ENCODE results near the gene ZNF839.

The ZNF839 gene

GRCh38 chr14:102319351-102320032 is at the start of gene ZNF839:
TSS of gene ZNF839 (plus strand) at chr14:102319746. CDS start at chr14:102319766, 20 bp downstream.
- DNase-seq: peak; percentile 95

GRCh38 chr14:102272392-102272791 is 47.2 kb upstream of the ZNF839 start:
- no peak for DNase-seq

- no peak for DNase-seq
Measured at GRCh38 chr14:102275866-102276265, 43.7 kb upstream of the ZNF839 start.

GRCh38 chr14:102277874-102278630 is 41.5 kb upstream of the ZNF839 start:
- no peak for DNase-seq

- DNase-seq: no peak
Measured at GRCh38 chr14:102278631-102278935, 41.0 kb upstream of the ZNF839 start.

GRCh38 chr14:102279282-102279681 is 40.3 kb upstream of the ZNF839 start:
- no peak for DNase-seq

- DNase-seq: no peak
Measured at GRCh38 chr14:102279688-102280348, 39.7 kb upstream of the ZNF839 start.

GRCh38 chr14:102280376-102280962 is 39.1 kb upstream of the ZNF839 start:
- DNase-seq: no peak

GRCh38 chr14:102282751-102283465 is 36.6 kb upstream of the ZNF839 start:
- DNase-seq: no peak

- no peak for DNase-seq
Measured at GRCh38 chr14:102283631-102284129, 35.9 kb upstream of the ZNF839 start.

- DNase-seq: no peak
Measured at GRCh38 chr14:102285106-102285505, 34.4 kb upstream of the ZNF839 start.

GRCh38 chr14:102288139-102288538 is 31.4 kb upstream of the ZNF839 start:
- no peak for DNase-seq

GRCh38 chr14:102292441-102292840 is 27.1 kb upstream of the ZNF839 start:
- no peak for DNase-seq

- no peak for DNase-seq
Measured at GRCh38 chr14:102293781-102294180, 25.8 kb upstream of the ZNF839 start.

- peak; percentile 28 for DNase-seq
Measured at GRCh38 chr14:102295270-102295669, 24.3 kb upstream of the ZNF839 start.

- DNase-seq: no peak
Measured at GRCh38 chr14:102297436-102298170, 21.9 kb upstream of the ZNF839 start.

- peak; percentile 57 for DNase-seq
Measured at GRCh38 chr14:102298303-102299070, 21.1 kb upstream of the ZNF839 start.

- DNase-seq: no peak
Measured at GRCh38 chr14:102303664-102304063, 15.9 kb upstream of the ZNF839 start.

GRCh38 chr14:102304611-102305506 is 14.7 kb upstream of the ZNF839 start, which contains the start of gene MOK:
TSS of gene MOK (minus strand) at chr14:102305164. CDS start at chr14:102304968, 196 bp downstream.
- peak; percentile 97 for DNase-seq

All from hematopoietic multipotent progenitor cell treated with erythropoietin and hydrocortisone succinate and interleukin-3 and kit ligand, for 6 days (in vitro differentiated cells).